ENCODE results near the gene SYNJ2. TPM values are rescaled to one million over a fixed set of nuclear protein-coding genes. Genes with fewer than 3 reads are reported as not detected.

SYNJ2 gene
- total and polyA plus RNA-seq, 3 donors from 2014 or later: 5.8 to 17.7 (median 7.6) TPM

- Histone ChIP-seq H3K27ac (no peak overlapping the region), H3K4me3 (no peak overlapping the region), H3K4me1 (no peaks in the 10 kb centered on the region), H3K27me3 (no peaks in the 10 kb centered on the region), H3K36me3 (ENCODE audit: low read depth, missing control alignments) (no peaks in the 10 kb centered on the region), H3K9me3 (no peaks in the 10 kb centered on the region)
- intact Hi-C loops (cut with DNase I; ENCODE audit: low total_unique reads): no loop called here
- DNase-seq: no peak
- TF ChIP-seq, protein P1, sequence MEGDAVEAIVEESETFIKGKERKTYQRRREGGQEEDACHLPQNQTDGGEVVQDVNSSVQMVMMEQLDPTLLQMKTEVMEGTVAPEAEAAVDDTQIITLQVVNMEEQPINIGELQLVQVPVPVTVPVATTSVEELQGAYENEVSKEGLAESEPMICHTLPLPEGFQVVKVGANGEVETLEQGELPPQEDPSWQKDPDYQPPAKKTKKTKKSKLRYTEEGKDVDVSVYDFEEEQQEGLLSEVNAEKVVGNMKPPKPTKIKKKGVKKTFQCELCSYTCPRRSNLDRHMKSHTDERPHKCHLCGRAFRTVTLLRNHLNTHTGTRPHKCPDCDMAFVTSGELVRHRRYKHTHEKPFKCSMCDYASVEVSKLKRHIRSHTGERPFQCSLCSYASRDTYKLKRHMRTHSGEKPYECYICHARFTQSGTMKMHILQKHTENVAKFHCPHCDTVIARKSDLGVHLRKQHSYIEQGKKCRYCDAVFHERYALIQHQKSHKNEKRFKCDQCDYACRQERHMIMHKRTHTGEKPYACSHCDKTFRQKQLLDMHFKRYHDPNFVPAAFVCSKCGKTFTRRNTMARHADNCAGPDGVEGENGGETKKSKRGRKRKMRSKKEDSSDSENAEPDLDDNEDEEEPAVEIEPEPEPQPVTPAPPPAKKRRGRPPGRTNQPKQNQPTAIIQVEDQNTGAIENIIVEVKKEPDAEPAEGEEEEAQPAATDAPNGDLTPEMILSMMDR (IDR thresholded peaks at IDR 0.05): no peak
- WGBS, 2 donors: 88 to 95% methylated on average over 4 of the region's 4 CpGs
Measured at GRCh38 chr6:158115102-158115501, 133.4 kb downstream of the SYNJ2 start.

DNA sequence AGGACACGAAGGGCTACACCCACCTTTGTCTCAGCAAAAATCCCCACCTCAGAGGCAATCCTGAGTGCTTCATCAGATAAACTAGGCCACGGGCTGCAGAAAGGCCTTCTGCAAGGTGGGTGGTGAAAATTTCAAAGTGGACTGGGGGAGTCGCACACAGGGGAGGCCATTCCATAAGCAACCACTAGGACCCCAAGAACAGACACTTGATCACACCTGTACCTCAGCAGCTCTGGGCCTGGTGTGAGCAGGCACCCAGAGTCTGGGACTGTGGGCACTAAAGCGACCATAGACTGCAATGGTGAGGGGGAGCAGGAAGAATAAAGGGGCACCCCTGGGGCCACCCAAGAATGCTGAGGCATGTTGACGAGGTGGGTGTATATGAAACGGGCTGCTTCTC lies 133.8 kb downstream of the SYNJ2 start:
- H3K4me1 ChIP-seq: no peaks in the 10 kb centered on the region
- no peak overlapping the region for H3K27ac ChIP-seq
- H3K36me3 ChIP-seq (ENCODE audit: low read depth, missing control alignments): no peaks in the 10 kb centered on the region
- no peak for DNase-seq
- 89% methylated on average over 6 of the region's 6 CpGs for WGBS, 2 donors
- H3K27me3 ChIP-seq: no peaks in the 10 kb centered on the region
- H3K4me3 ChIP-seq: no peak overlapping the region
- intact Hi-C loops (cut with DNase I; ENCODE audit: low total_unique reads): no loop called here
- H3K9me3 ChIP-seq: no peaks in the 10 kb centered on the region
- no peak for TF ChIP-seq POLR2A (IDR thresholded peaks at IDR 0.05)
- TF ChIP-seq, protein P1 (IDR thresholded peaks at IDR 0.05): no peak

- Histone ChIP-seq H3K9me3 (no peaks in the 10 kb centered on the region), H3K27ac (no peak overlapping the region), H3K36me3 (ENCODE audit: low read depth, missing control alignments) (no peaks in the 10 kb centered on the region), H3K4me1 (no peaks in the 10 kb centered on the region), H3K4me3 (no peak overlapping the region), H3K27me3 (no peaks in the 10 kb centered on the region)
- TF ChIP-seq POLR2A (IDR thresholded peaks at IDR 0.05): no peak
- TF ChIP-seq, protein P1 (IDR thresholded peaks at IDR 0.05): no peak
- WGBS, 2 donors: 85 to 92% methylated on average over 3 of the region's 3 CpGs
- no peak for DNase-seq
- intact Hi-C loops (cut with DNase I; ENCODE audit: low total_unique reads): no loop called here
Measured at GRCh38 chr6:158118886-158119285, 137.2 kb downstream of the SYNJ2 start.

DNA sequence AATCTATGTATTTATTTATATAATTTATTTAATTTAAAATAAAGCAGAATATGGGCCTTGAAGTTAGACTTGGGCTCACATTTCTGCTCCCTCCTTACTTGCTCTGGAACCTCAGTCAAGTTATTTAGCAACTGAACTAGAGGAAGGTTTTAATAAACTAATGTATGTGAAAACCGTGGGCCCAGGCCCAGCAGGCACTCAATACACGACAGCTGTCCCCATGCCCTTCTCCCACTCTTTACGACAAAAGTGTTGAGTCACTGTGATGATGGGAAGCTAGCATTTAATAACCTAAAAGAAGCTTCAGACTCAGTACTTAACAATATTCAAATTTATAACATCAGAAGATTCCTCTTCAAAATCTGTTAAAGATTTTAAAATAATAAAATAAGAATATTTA lies 139.7 kb downstream of the SYNJ2 start:
- Histone ChIP-seq H3K27me3 (no peaks in the 10 kb centered on the region), H3K9me3 (no peaks in the 10 kb centered on the region), H3K27ac (no peak overlapping the region), H3K4me1 (no peaks in the 10 kb centered on the region), H3K4me3 (no peak overlapping the region), H3K36me3 (ENCODE audit: low read depth, missing control alignments) (no peaks in the 10 kb centered on the region)
- TF ChIP-seq, protein P1 (IDR thresholded peaks at IDR 0.05): no peak
- TF ChIP-seq POLR2A (IDR thresholded peaks at IDR 0.05): no peak
- no peak for DNase-seq
- 88 to 90% methylated on average over 3 of the region's 3 CpGs for WGBS, 2 donors
- intact Hi-C loops (cut with DNase I; ENCODE audit: low total_unique reads): no loop called here

- 98% methylated on average over 2 of the region's 2 CpGs for WGBS, 2 donors
- Histone ChIP-seq H3K36me3 (ENCODE audit: low read depth, missing control alignments) (no peaks in the 10 kb centered on the region), H3K27me3 (no peaks in the 10 kb centered on the region), H3K27ac (no peak overlapping the region), H3K4me1 (no peaks in the 10 kb centered on the region), H3K4me3 (no peak overlapping the region), H3K9me3 (no peaks in the 10 kb centered on the region)
- intact Hi-C loops (cut with DNase I; ENCODE audit: low total_unique reads): no loop called here
- TF ChIP-seq, protein P1 (IDR thresholded peaks at IDR 0.05): no peak
- no peak for TF ChIP-seq POLR2A (IDR thresholded peaks at IDR 0.05)
- DNase-seq: no peak
Measured at GRCh38 chr6:158122048-158122447, 140.4 kb downstream of the SYNJ2 start.
